Right atrium auricular region (tissue), 2 donors: ENCODE data around the gene ACBD6. TPM values are rescaled to one million over a fixed set of nuclear protein-coding genes. Genes with fewer than 3 reads are reported as not detected.

Source experiments
- DNase-seq: peaks from one replicate; pipeline ENCODE4 v3.0.0-alpha.2; 2019; ENCODE audit warnings: low spot score
- H3K27ac ChIP-seq, 2 donors: fragments of 200-600 bp; sonication (generic); 1 replicate in 1 of 2; 2 replicates in 1 of 2; pipeline ENCODE4 v1.5.1; 2016 to 2019
- H3K27me3 ChIP-seq, 2 donors: fragments of 200-600 bp; sonication (generic); one replicate each; pipeline versions ENCODE4 v1.5.1 to v1.6.0; 2017 to 2019
- H3K36me3 ChIP-seq: fragments of 200-600 bp; sonication (generic); one replicate; pipeline ENCODE4 v1.5.1; 2016
- H3K4me1 ChIP-seq, 2 donors: fragments of 200-600 bp; sonication (generic); one replicate each; pipeline versions ENCODE4 v1.5.1 to v1.6.0; 2017 to 2019
- H3K4me3 ChIP-seq, 2 donors: fragments of 200-600 bp; sonication (generic); 1 replicate in 1 of 2; 2 replicates in 1 of 2; pipeline ENCODE4 v1.5.1; 2017 to 2019; ENCODE audit warnings: mild to moderate bottlenecking in 1 of 2, moderate library complexity in 1 of 2
- H3K9me3 ChIP-seq, 2 donors: fragments of 200-600 bp; sonication (generic); one replicate each; pipeline ENCODE4 v1.5.1; 2019
- CTCF ChIP-seq, 2 donors: fragments of 200-600 bp; sonication (generic); IDR thresholded peaks; one replicate each; pipeline ENCODE4 v1.5.1; 2019; ENCODE audit warnings: antibody characterized with exemption in 2 of 2
- total RNA-seq, 2 donors: library from RNA; depleted of rRNA; stranded (reverse); fragments of >200 nt; gene quantifications; one replicate each; pipeline ENCODE4 v1.1.0, GENCODE V29; 2016

Gene ACBD6
- total RNA-seq, 2 donors from 2014 or later: 24.0 to 29.0 TPM

GRCh38 chr1:180505732-180506335, 3.5 kb upstream of the ACBD6 start:
- no peaks in the 10 kb centered on the region for H3K27me3 ChIP-seq
- H3K4me1 ChIP-seq: peaks cover 0 to 21% of the 10 kb centered on the region in 2 donors
- H3K36me3 ChIP-seq: no peaks in the 10 kb centered on the region
- TF ChIP-seq CTCF (IDR thresholded peaks at IDR 0.05): no peak
- no peak for DNase-seq
- no peak overlapping the region for H3K27ac ChIP-seq
- H3K4me3 ChIP-seq: no peak overlapping the region
- no peaks in the 10 kb centered on the region for H3K9me3 ChIP-seq

GRCh38 chr1:180504186-180504585, 1.8 kb upstream of the ACBD6 start:
- TF ChIP-seq CTCF (IDR thresholded peaks at IDR 0.05): no peak
- no peak for DNase-seq
- H3K27ac ChIP-seq: no peak overlapping the region
- no peaks in the 10 kb centered on the region for H3K36me3 ChIP-seq
- H3K9me3 ChIP-seq: no peaks in the 10 kb centered on the region
- H3K27me3 ChIP-seq: no peaks in the 10 kb centered on the region
- no peak overlapping the region for H3K4me3 ChIP-seq
- H3K4me1 ChIP-seq: peaks cover 0 to 28% of the 10 kb centered on the region in 2 donors

GRCh38 chr1:180503280-180503862, 994 bp upstream of the ACBD6 start:
- Histone ChIP-seq H3K4me3 (peak overlapping the region; percentile 64 to 87), H3K9me3 (no peaks in the 10 kb centered on the region), H3K36me3 (no peaks in the 10 kb centered on the region), H3K4me1 (peaks cover 0 to 31% of the 10 kb centered on the region in 2 donors), H3K27ac (peak overlapping the region; percentile 92 to 93), H3K27me3 (no peaks in the 10 kb centered on the region)
- DNase-seq: no peak
- TF ChIP-seq CTCF (IDR thresholded peaks at IDR 0.05): no peak

- peak; percentile 75 for DNase-seq
- no peaks in the 10 kb centered on the region for H3K9me3 ChIP-seq
- H3K4me3 ChIP-seq: peak overlapping the region; percentile 64 to 87
- H3K4me1 ChIP-seq: peaks cover 0 to 31% of the 10 kb centered on the region in 2 donors
- no peaks in the 10 kb centered on the region for H3K36me3 ChIP-seq
- TF ChIP-seq CTCF (IDR thresholded peaks at IDR 0.05): no peak
- peak overlapping the region; percentile 92 to 93 for H3K27ac ChIP-seq
- H3K27me3 ChIP-seq: no peaks in the 10 kb centered on the region
Observed at GRCh38 chr1:180501865-180502360, 464 bp downstream of the ACBD6 start.

- H3K4me3 ChIP-seq: no peak overlapping the region
- no peaks in the 10 kb centered on the region for H3K27me3 ChIP-seq
- no peaks in the 10 kb centered on the region for H3K9me3 ChIP-seq
- H3K27ac ChIP-seq: no peak overlapping the region
- no peak for TF ChIP-seq CTCF (IDR thresholded peaks at IDR 0.05)
- H3K4me1 ChIP-seq: peaks cover 0 to 31% of the 10 kb centered on the region in 2 donors
- H3K36me3 ChIP-seq: no peaks in the 10 kb centered on the region
- no peak for DNase-seq
Observed at GRCh38 chr1:180500689-180501088, 1.7 kb downstream of the ACBD6 start.
